ENCODE results near the gene KCNB1. TPM values are rescaled to one million over a fixed set of nuclear protein-coding genes. Genes with fewer than 3 reads are reported as not detected.

The KCNB1 gene
- total RNA-seq, 1 experiment from 2014 or later = 0.04 TPM

- H3K4me1 ChIP-seq (replicated peaks; ENCODE audit: insufficient read depth) = peaks cover 12% of the 10 kb centered on the region
- no peaks in the 10 kb centered on the region for H3K79me2 ChIP-seq (ENCODE audit: low read depth)
- no peak overlapping the region for H2AFZ ChIP-seq
- H4K20me1 ChIP-seq (ENCODE audit: insufficient read depth) = no peaks in the 10 kb centered on the region
- no peak for DNase-seq
- no peaks in the 10 kb centered on the region for H3K9me3 ChIP-seq (ENCODE audit: insufficient read depth, low read depth)
- no TSS peak for BruUV-seq (replicated peaks)
- H3K4me2 ChIP-seq = no peak overlapping the region
- H3K27ac ChIP-seq = no peak overlapping the region
- POLR2A ChIA-PET (ENCODE audit: unreplicated experiment) = interaction anchor here (0.6 kb wide), 1 partner anchor 60 kb away, joined by 4 read pairs; no protein-coding TSS in a partner anchor
- intact Hi-C loops (cut with micrococcal nuclease; ENCODE audit: unreplicated experiment) = no loop called here
- peaks cover 14% of the 10 kb centered on the region for H3F3A ChIP-seq (ENCODE audit: insufficient read depth, low read depth)
- no peak for TF ChIP-seq EZH2 (IDR thresholded peaks at IDR 0.05; ENCODE audit: low read depth)
- TF ChIP-seq, protein P1, sequence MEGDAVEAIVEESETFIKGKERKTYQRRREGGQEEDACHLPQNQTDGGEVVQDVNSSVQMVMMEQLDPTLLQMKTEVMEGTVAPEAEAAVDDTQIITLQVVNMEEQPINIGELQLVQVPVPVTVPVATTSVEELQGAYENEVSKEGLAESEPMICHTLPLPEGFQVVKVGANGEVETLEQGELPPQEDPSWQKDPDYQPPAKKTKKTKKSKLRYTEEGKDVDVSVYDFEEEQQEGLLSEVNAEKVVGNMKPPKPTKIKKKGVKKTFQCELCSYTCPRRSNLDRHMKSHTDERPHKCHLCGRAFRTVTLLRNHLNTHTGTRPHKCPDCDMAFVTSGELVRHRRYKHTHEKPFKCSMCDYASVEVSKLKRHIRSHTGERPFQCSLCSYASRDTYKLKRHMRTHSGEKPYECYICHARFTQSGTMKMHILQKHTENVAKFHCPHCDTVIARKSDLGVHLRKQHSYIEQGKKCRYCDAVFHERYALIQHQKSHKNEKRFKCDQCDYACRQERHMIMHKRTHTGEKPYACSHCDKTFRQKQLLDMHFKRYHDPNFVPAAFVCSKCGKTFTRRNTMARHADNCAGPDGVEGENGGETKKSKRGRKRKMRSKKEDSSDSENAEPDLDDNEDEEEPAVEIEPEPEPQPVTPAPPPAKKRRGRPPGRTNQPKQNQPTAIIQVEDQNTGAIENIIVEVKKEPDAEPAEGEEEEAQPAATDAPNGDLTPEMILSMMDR (conservative IDR thresholded peaks at IDR 0.05) = no peak
- H3K9me2 ChIP-seq (ENCODE audit: insufficient read depth) = no peaks in the 10 kb centered on the region
- CTCF ChIA-PET = interaction anchor here (0.6 kb wide), 1 partner anchor 95 kb away, joined by 4 read pairs; no protein-coding TSS in a partner anchor
- no peak overlapping the region for H3K4me3 ChIP-seq
- H3K27me3 ChIP-seq (ENCODE audit: insufficient read depth, low read depth) = peaks cover 41% of the 10 kb centered on the region
- H3K36me3 ChIP-seq (ENCODE audit: low read depth) = no peaks in the 10 kb centered on the region
Observed at GRCh38 chr20:49485563-49485962, 3.1 kb upstream of the KCNB1 start.

GRCh38 chr20:49484180-49485140, 2.0 kb upstream of the KCNB1 start:
- Histone ChIP-seq H4K20me1 (ENCODE audit: insufficient read depth) (no peaks in the 10 kb centered on the region), H3K27ac (no peak overlapping the region), H3K27me3 (ENCODE audit: insufficient read depth, low read depth) (peaks cover 41% of the 10 kb centered on the region), H3K4me3 (peak overlapping the region; percentile 59), H2AFZ (peak overlapping the region; percentile 74), H3K4me1 (replicated peaks; ENCODE audit: insufficient read depth) (0 out of 2 replicates have a peak, but pooled peaks cover 6% of the 10 kb centered on the region), H3K9me3 (ENCODE audit: insufficient read depth, low read depth) (no peaks in the 10 kb centered on the region), H3K4me2 (peak overlapping the region; percentile 88), H3K79me2 (ENCODE audit: low read depth) (no peaks in the 10 kb centered on the region), H3F3A (ENCODE audit: insufficient read depth, low read depth) (peaks cover 7% of the 10 kb centered on the region; the same call in 1 of the 2 replicates), H3K36me3 (ENCODE audit: low read depth) (no peaks in the 10 kb centered on the region), H3K9me2 (ENCODE audit: insufficient read depth) (no peaks in the 10 kb centered on the region)
- ChIA-PET POLR2A (ENCODE audit: unreplicated experiment) (interaction anchor here (0.5 kb wide), 1 partner anchor 1374 kb away, joined by 23 read pairs; no protein-coding TSS in a partner anchor), CTCF (interaction anchor here (0.5 to 1.5 kb wide), 10 partner anchors 10 to 404 kb away, joined by 3 to 9 read pairs (median 4); no protein-coding TSS in a partner anchor)
- DNase-seq = peak; percentile 64 to 80
- TF ChIP-seq, protein P1 (conservative IDR thresholded peaks at IDR 0.05) = peak; percentile 86
- no peak for TF ChIP-seq EZH2 (IDR thresholded peaks at IDR 0.05; ENCODE audit: low read depth)
- intact Hi-C loops (cut with micrococcal nuclease; ENCODE audit: unreplicated experiment) = loop anchor here (1.0 kb wide), 1 partner anchor 150 kb away; no protein-coding TSS in a partner anchor
- no TSS peak for BruUV-seq (replicated peaks)

DNA sequence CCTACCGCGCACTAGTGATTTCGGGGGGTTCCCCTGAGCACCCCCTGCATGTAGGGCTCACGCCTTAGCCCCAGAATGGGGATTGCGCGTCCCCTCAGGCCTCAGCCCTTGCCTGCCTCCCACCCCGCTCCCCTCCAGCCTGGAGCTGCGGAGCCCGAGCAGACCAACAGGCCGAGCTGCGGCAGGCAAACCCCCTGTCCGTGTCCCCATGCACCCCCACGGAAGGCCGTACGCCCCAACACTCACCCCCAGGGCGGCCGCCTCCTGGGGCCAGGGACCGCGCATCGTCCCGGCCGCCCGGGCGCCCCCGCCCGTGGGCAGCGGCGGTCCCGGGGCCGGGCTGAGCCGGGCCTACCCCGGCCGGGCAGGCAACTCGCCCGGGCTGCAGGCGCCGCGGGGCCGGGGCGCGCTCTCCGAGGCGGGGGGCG, 1.2 kb upstream of the KCNB1 start:
- no peaks in the 10 kb centered on the region for H4K20me1 ChIP-seq (ENCODE audit: insufficient read depth)
- CTCF ChIA-PET = interaction anchor here (0.5 to 1.5 kb wide), 7 partner anchors 13 to 427 kb away, joined by 3 to 9 read pairs (median 4); no protein-coding TSS in a partner anchor
- BruUV-seq (replicated peaks) = no TSS peak
- intact Hi-C loops (cut with micrococcal nuclease; ENCODE audit: unreplicated experiment) = loop anchor here (1.0 kb wide), 1 partner anchor 149 kb away; no protein-coding TSS in a partner anchor
- H3K27ac ChIP-seq = no peak overlapping the region
- no peaks in the 10 kb centered on the region for H3K79me2 ChIP-seq (ENCODE audit: low read depth)
- H3K4me2 ChIP-seq = peak overlapping the region; percentile 62
- peaks cover 41% of the 10 kb centered on the region for H3K27me3 ChIP-seq (ENCODE audit: insufficient read depth, low read depth)
- peaks cover 7% of the 10 kb centered on the region; the same call in 1 of the 2 replicates for H3F3A ChIP-seq (ENCODE audit: insufficient read depth, low read depth)
- H3K4me1 ChIP-seq (replicated peaks; ENCODE audit: insufficient read depth) = 0 out of 2 replicates have a peak, but pooled peaks cover 6% of the 10 kb centered on the region
- POLR2A ChIA-PET (ENCODE audit: unreplicated experiment) = no interaction called here
- DNase-seq = no peak
- no peaks in the 10 kb centered on the region for H3K36me3 ChIP-seq (ENCODE audit: low read depth)
- H3K9me3 ChIP-seq (ENCODE audit: insufficient read depth, low read depth) = no peaks in the 10 kb centered on the region
- no peak for TF ChIP-seq EZH2 (IDR thresholded peaks at IDR 0.05; ENCODE audit: low read depth)
- TF ChIP-seq, protein P1 (conservative IDR thresholded peaks at IDR 0.05) = no peak
- H3K4me3 ChIP-seq = no peak overlapping the region
- no peak overlapping the region for H2AFZ ChIP-seq
- no peaks in the 10 kb centered on the region for H3K9me2 ChIP-seq (ENCODE audit: insufficient read depth)

All from PC-9 (cell line).